GM12891 (cell line): Measurements from ENCODE around the gene TIGD6.

Experiments
- DNase-seq: peaks from one replicate; pipeline ENCODE4 v3.0.0; 2011; ENCODE audit warnings: low spot score; ENCODE audit not compliant: insufficient read length
- FAIRE-seq: peaks from 2 replicates; lab custom pipeline; 2011; peaks lifted over from hg19 to GRCh38; lab: Jason Lieb, UNC
- PAX5 ChIP-seq: IDR thresholded peaks from 2 replicates; pipeline ENCODE4 v1.6.1; 2011; ENCODE audit warnings: low read length, moderate library complexity, mild to moderate bottlenecking; ENCODE audit not compliant: insufficient read depth, severe bottlenecking
- POLR2A ChIP-seq: IDR thresholded peaks from 2 replicates; pipeline ENCODE4 v1.6.1; 2011; ENCODE audit warnings: low read depth, low read length, control low read depth
- POLR2AphosphoS5 ChIP-seq: IDR thresholded peaks from 2 replicates; pipeline ENCODE4 v1.6.1; 2011; ENCODE audit warnings: low read depth, low read length, control low read depth
- POU2F2 ChIP-seq: IDR thresholded peaks from 2 replicates; pipeline ENCODE4 v1.6.1; 2011; ENCODE audit warnings: low read depth, mild to moderate bottlenecking, control low read depth, low read length, moderate library complexity
- SPI1 ChIP-seq: IDR thresholded peaks from 2 replicates; pipeline ENCODE4 v1.6.1; 2011; ENCODE audit warnings: low read depth, low read length, control low read depth
- TAF1 ChIP-seq: IDR thresholded peaks from 2 replicates; pipeline ENCODE4 v1.6.1; 2011; ENCODE audit warnings: low read depth, low read length, control low read depth

TIGD6 gene

DNA sequence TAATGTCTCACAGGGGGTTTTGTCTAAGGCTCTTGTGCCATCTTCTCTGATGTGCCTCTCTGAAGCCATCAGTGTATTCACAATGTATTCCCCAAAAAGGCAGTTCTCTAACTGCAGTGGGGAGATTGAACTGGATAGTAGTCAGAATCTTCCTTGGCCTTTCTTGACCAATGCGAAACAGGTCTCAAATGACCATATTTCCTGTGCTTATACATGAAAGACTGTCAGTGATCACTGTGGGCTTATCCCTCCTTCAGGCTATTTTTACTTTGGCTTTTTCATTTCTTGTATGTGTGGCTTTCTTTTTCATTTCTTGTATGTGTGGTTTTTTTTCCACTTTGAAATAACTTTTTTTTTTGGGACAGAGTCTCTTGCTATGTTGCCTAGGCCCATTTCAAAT, 19.8 kb upstream of the TIGD6 start:
- no peak for TF ChIP-seq SPI1
- no peak for TF ChIP-seq POU2F2
- no peak for TF ChIP-seq TAF1
- TF ChIP-seq PAX5 = no peak
- no peak for DNase-seq
- no peak for FAIRE-seq

DNA sequence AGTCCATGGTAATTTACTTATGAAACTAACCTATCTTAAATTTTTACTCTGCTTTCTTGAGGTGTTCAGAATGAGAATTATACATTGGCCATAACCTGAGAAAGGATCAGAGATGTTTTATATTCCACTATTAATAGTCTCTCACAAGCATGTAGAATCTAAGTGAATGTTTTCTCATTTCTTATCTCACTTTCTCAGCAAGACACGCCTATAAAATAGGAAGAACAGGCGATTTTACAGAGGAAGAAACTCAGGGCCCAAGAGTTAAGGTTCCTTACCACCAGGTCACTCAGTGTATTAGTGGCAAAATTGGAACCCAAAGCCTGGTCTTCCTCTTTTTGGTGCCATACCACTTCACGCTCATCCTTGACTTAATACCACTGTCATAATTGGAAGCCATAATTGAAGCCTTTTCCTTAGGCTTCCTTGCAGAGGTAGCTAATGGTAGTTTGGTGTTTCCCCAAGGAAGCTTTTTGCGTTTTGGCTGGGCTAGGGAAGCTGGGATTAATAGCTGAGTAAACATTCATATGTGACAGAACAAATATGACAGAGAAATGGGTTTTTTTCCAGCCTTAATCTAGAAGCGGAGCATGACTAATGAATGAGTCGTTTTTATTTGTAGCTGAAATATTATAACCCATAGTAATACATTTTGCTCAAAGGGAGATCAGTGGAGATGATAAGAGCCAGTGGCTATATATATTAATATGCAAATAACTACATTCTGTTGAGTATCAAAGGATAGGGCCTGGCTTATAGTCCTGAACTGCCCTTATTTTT, 17.0 kb upstream of the TIGD6 start:
- FAIRE-seq (no peak), DNase-seq (no peak)
- TF ChIP-seq POU2F2 (no peak), POLR2AphosphoS5 (no peak), PAX5 (no peak), TAF1 (no peak), POLR2A (no peak)

DNA sequence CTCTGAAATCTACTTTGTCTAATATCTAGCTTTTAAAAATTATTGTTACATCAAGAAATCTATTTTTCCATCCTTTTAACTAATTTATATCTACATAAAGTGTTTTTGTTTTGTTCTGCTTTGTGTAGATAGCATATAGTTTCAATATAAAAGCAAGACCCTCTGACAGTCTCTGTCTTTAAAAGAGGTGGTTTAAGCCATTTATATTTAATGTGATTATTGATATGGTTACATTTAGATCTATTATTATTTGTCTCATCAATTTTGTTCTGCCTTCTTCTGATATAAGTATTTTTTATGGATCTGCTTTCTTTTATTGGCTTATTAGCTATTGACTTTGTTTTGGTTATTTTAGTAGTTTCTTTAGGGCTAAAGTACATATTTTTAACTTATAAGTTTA, 16.1 kb upstream of the TIGD6 start:
- FAIRE-seq (no peak), DNase-seq (no peak)
- no peak for TF ChIP-seq PAX5
- TF ChIP-seq TAF1 = no peak
- TF ChIP-seq SPI1 = no peak
- no peak for TF ChIP-seq POLR2AphosphoS5

DNA sequence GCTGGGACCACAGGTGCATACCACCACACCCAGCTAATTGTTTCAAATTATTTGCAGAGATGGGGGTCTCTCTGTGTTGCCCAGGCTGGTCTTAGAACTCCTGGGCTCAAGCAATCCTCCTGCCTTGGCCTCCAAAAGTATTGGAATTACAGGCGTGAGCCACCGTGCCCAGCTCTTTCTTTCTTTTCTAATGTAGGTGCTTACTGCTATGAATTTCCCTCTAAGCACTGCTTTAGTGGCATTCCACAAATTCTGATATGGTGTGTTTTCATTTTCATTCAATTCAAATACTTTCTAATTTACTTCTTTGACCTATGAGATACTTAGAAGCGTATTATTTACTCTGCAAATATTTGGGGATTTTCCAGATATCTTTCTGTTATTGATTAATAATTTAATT, 15.0 kb upstream of the TIGD6 start:
- FAIRE-seq (no peak), DNase-seq (no peak)
- no peak for TF ChIP-seq TAF1
- no peak for TF ChIP-seq SPI1
- TF ChIP-seq POLR2A = no peak
- no peak for TF ChIP-seq PAX5
- no peak for TF ChIP-seq POLR2AphosphoS5
- TF ChIP-seq POU2F2 = no peak

DNA sequence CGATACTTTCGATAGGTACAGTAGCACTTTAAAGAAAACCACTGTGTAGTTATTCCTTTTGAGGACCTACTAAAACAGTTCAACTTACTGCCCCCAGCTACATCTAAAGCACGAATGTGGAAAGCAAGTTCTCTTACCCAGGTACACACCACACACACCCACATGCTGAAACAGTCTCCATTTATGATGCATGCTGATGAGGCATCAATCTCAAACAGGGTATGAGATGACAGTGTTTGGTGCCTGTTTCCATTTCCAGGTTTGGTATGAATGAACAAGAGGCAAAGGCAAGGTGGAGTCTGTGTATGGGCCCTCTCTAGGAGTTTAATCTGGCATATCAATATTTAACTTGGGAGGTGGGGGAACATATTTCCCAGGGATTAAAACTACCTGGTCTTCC, 14.0 kb upstream of the TIGD6 start:
- no peak for TF ChIP-seq POU2F2
- TF ChIP-seq POLR2AphosphoS5 = no peak
- TF ChIP-seq TAF1 = no peak
- DNase-seq (no peak), FAIRE-seq (peak; percentile 73)

DNA sequence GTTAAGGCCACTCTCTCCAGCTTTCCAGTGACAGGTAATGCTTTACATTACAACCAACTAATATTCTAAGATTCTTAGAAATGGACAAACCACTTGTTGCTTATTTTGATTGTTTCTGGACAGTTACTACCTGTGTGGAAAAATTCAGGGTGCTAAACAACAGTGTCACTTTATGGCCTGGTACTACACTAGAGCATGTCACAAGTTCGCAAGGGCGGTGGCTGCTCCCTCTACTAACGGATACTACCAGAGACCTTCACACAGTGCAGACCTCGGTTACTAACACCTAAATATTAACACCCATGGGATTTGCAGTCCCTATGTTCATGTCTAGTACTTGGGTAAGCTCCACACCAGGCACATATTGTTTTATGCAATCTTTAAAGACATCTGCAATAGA, 13.5 kb upstream of the TIGD6 start:
- TF ChIP-seq POLR2A = no peak
- TF ChIP-seq PAX5 = no peak
- no peak for TF ChIP-seq POU2F2
- TF ChIP-seq TAF1 = no peak
- DNase-seq (no peak), FAIRE-seq (no peak)

DNA sequence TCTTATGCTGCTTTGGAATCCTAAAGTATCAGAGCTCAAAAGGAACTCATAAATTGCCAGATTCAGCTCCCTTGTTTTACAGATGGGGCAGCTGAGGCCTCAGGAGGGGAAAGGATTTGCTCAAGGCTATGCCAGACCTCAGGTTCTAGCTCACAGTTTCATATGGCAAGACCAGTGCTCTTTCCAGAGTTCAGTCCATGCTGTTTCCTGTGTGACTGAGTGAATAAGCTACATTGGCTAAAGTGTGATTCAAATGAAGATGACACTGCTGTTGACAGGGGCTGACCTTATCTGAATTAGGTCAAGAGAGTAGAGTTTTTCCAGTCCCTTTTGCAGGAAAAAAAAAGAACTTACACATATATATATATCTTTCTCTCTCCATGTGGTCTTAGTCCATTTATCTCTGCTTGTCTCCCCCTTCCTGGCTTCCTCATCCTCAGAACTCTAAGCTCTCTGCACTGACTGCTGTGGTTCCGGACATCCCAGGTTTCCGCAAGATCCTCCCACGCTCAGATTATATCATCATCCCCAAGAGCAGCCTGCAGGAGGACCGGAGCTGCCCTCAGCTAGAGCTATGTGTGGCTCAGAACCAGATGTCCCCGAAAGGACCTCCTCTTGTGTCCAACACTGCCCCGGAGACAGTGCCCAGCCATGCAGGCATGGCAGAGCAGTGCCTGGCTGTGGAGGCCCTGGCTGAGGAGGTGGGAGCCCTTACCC, 9.4 kb upstream of the TIGD6 start:
- TF ChIP-seq POLR2A (no peak), TAF1 (no peak), SPI1 (no peak), PAX5 (no peak), POU2F2 (no peak), POLR2AphosphoS5 (no peak)
- DNase-seq (no peak), FAIRE-seq (no peak)

DNA sequence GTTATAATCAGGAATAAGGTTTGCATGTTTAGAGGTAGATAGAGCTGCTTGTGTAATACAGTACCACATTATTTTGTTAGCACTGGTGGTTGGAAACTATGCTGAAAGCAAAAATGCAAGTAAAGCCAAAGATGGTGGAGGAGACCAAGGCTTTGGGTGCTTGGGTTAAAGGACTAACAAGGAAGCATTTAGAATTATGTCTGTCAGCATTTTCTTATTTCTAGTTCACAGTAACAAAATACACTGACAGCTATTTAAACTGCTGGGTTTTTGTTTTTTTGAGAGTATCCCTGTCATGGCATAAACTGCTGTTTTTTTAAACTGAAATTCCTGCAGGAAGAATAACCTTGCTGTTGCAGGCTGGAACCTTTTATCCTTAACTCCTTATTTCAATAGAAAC, 6.6 kb upstream of the TIGD6 start:
- TF ChIP-seq SPI1 = no peak
- no peak for TF ChIP-seq POLR2AphosphoS5
- no peak for TF ChIP-seq PAX5
- no peak for TF ChIP-seq POU2F2
- FAIRE-seq (no peak), DNase-seq (no peak)

DNA sequence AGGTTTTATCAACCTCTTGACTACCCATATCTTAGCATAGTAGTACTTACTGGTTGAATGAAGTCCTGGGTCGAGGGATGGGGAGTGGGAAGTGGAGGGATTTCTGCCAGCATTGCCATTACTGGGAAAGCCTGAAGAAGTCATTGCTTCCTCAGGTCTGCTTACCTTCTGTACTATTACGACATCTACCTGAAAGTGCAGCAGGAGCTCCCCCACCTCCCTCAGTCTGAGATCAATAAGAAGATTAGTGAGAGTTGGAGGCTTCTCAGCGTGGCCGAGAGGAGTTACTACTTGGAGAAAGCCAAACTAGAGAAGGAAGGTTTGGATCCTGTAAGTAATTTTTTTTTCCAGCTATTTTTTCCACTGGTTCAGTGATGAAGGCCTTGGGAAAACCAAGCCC, 5.9 kb upstream of the TIGD6 start:
- no peak for TF ChIP-seq POLR2AphosphoS5
- TF ChIP-seq PAX5 = no peak
- no peak for TF ChIP-seq POLR2A
- TF ChIP-seq TAF1 = no peak
- no peak for TF ChIP-seq POU2F2
- TF ChIP-seq SPI1 = no peak
- DNase-seq (no peak), FAIRE-seq (no peak)

DNA sequence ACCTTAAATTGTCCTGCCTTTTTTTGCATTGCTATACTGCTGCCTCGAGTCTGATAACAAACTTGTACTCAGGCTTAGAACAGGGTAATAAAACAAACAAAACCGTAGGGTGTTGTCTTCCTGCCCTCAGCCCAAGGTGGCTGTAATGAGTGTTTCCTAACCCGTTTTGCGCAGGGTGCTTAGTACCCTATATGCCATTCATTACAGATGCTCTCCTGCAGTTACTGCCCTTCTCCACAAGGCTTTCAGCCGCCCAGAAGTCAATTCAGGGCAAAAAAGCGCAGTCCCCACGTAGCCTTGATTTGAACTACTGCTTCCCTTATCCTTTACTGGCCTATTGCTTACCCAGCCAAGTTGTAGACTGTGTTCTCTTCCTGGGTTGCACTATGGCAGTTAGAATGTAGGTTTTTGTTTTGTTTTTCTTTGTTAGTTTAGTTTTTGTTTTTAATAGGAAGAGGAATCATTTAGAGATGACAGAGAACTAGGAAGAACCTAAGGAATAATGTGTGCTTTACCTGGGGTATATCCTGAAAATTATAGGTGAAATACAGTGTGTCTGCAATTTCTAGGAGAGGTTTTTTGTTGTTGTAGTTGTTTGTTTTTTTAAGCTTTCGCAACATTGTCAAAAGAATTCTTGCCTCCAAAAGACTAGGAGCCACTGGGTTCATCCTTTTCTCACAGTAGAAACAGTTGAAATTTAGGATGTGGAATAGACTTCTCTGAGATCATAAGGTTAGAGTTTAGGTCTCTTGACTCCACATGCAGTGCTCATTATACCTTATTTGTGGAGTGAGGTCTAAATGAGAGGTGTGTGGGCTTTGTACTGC, 1.4 kb upstream of the TIGD6 start:
- TF ChIP-seq TAF1 = no peak
- no peak for TF ChIP-seq POLR2AphosphoS5
- no peak for TF ChIP-seq SPI1
- no peak for TF ChIP-seq PAX5
- TF ChIP-seq POLR2A = no peak
- no peak for TF ChIP-seq POU2F2
- DNase-seq = peak; percentile 53
- peak; percentile 83 for FAIRE-seq
